Liver (tissue), 9 donors: Measurements from ENCODE around the gene ACOXL. TPM values are rescaled to one million over a fixed set of nuclear protein-coding genes. Genes with fewer than 3 reads are reported as not detected.
A peak's percentile ranks its signal among the peaks of the same experiment; 100 is the strongest.

ENCODE experiments used
- DNase-seq: peaks from one replicate; pipeline ENCODE4 v3.0.0-alpha.2; 2017; ENCODE audit warnings: low spot score
- H3K27ac ChIP-seq, 2 donors: one replicate each; pipeline ENCODE4 v1.7.0; 2013; ENCODE audit warnings: inconsistent platforms in 2 of 2, low read length in 2 of 2, control low read depth in 1 of 2, low read depth in 1 of 2, mild to moderate bottlenecking in 1 of 2
- H3K27me3 ChIP-seq, 4 donors: one replicate each; pipeline versions ENCODE4 v1.6.1 to v1.7.0; 2013; ENCODE audit warnings: low read length in 3 of 4, inconsistent platforms in 1 of 4, mild to moderate bottlenecking in 1 of 4, moderate library complexity in 1 of 4; ENCODE audit not compliant: control insufficient read depth in 4 of 4, insufficient read depth in 4 of 4
- H3K36me3 ChIP-seq, 4 donors: one replicate each; pipeline versions ENCODE4 v1.6.1 to v1.7.0; 2013; ENCODE audit warnings: low read length in 3 of 4, mild to moderate bottlenecking in 3 of 4, low read depth in 1 of 4, moderate library complexity in 1 of 4; ENCODE audit not compliant: control insufficient read depth in 4 of 4, insufficient read depth in 3 of 4
- H3K4me1 ChIP-seq, 4 donors: one replicate each; pipeline versions ENCODE4 v1.6.1 to v1.7.0; 2013; ENCODE audit warnings: low read length in 3 of 4, mild to moderate bottlenecking in 3 of 4, moderate library complexity in 1 of 4; ENCODE audit not compliant: control insufficient read depth in 4 of 4, insufficient read depth in 4 of 4
- H3K4me3 ChIP-seq, 3 donors: one replicate each; pipeline versions ENCODE4 v1.6.1 to v1.7.0; 2013; ENCODE audit warnings: low read length in 3 of 3, control low read depth in 1 of 3, low read depth in 1 of 3, mild to moderate bottlenecking in 1 of 3
- H3K9ac ChIP-seq, 2 donors: one replicate each; pipeline ENCODE4 v1.7.0; 2013; ENCODE audit warnings: low read length in 2 of 2, mild to moderate bottlenecking in 2 of 2, moderate library complexity in 2 of 2, control low read depth in 1 of 2, low read depth in 1 of 2
- H3K9me3 ChIP-seq, 4 donors: one replicate each; pipeline versions ENCODE4 v1.6.1 to v1.7.0; 2013; ENCODE audit warnings: low read length in 3 of 4; ENCODE audit not compliant: control insufficient read depth in 4 of 4
- ATF3 ChIP-seq: IDR thresholded peaks from 2 replicates; pipeline ENCODE4 v1.6.1; 2016; ENCODE audit warnings: antibody characterized with exemption
- CTCF ChIP-seq: fragments of 150-350 bp; IDR thresholded peaks from 2 replicates; pipeline ENCODE4 v1.5.1; 2017; ENCODE audit warnings: improper control_type of control experiment, low read depth, low read length; ENCODE audit not compliant: missing input control
- EGR1 ChIP-seq, 2 donors: IDR thresholded peaks; 2 replicates each; pipeline ENCODE4 v1.6.1; 2016 to 2018; ENCODE audit warnings: antibody characterized with exemption in 2 of 2, low read depth in 2 of 2
- FOXA1 ChIP-seq: IDR thresholded peaks from 2 replicates; pipeline ENCODE4 v1.6.1; 2016; ENCODE audit warnings: antibody characterized with exemption
- FOXA2 ChIP-seq: IDR thresholded peaks from 2 replicates; pipeline ENCODE4 v1.6.1; 2016; ENCODE audit warnings: antibody characterized with exemption
- HNF4A ChIP-seq, 2 donors: conservative IDR thresholded peaks; 2 replicates each; pipeline ENCODE4 v1.6.1; 2016; ENCODE audit warnings: antibody characterized with exemption in 2 of 2, mild to moderate bottlenecking in 2 of 2
- HNF4G ChIP-seq: IDR thresholded peaks from 2 replicates; pipeline ENCODE4 v1.6.1; 2016; ENCODE audit warnings: antibody characterized with exemption
- JUND ChIP-seq, 2 donors: IDR thresholded peaks; 2 replicates each; pipeline ENCODE4 v1.6.1; 2016; ENCODE audit warnings: antibody characterized with exemption in 2 of 2
- MAX ChIP-seq: IDR thresholded peaks from 2 replicates; pipeline ENCODE4 v1.6.1; 2016; ENCODE audit warnings: antibody characterized with exemption
- NR2F2 ChIP-seq: IDR thresholded peaks from 2 replicates; pipeline ENCODE4 v1.6.1; 2016; ENCODE audit warnings: antibody characterized with exemption
- RAD21 ChIP-seq, 2 donors: IDR thresholded peaks; 2 replicates each; pipeline ENCODE4 v1.6.1; 2016; ENCODE audit warnings: antibody characterized with exemption in 2 of 2, mild to moderate bottlenecking in 2 of 2
- REST ChIP-seq: IDR thresholded peaks from 2 replicates; pipeline ENCODE4 v1.6.1; 2016; ENCODE audit warnings: antibody characterized with exemption, mild to moderate bottlenecking
- RXRA ChIP-seq, 2 donors: IDR thresholded peaks; 2 replicates each; pipeline ENCODE4 v1.6.1; 2017 to 2018; ENCODE audit warnings: antibody characterized with exemption in 2 of 2, mild to moderate bottlenecking in 1 of 2
- SP1 ChIP-seq: IDR thresholded peaks from 2 replicates; pipeline ENCODE4 v1.6.1; 2018; ENCODE audit warnings: antibody characterized with exemption, mild to moderate bottlenecking
- TAF1 ChIP-seq: conservative IDR thresholded peaks from 2 replicates; pipeline ENCODE4 v1.6.1; 2016; ENCODE audit warnings: antibody characterized with exemption, mild to moderate bottlenecking
- YY1 ChIP-seq: IDR thresholded peaks from 2 replicates; pipeline ENCODE4 v1.6.1; 2016; ENCODE audit warnings: antibody characterized with exemption, mild to moderate bottlenecking
- ZBTB33 ChIP-seq: IDR thresholded peaks from 2 replicates; pipeline ENCODE4 v1.6.1; 2016; ENCODE audit warnings: antibody characterized with exemption
- WGBS: extraction: QIAGEN DNeasy Blood & Tissue Kit; methylation state at CpG from one replicate; pipeline ENCODE4 v1.1.7; 2013; 5-methylcytosine and 5-hydroxymethylcytosine counted together
- polyA plus RNA-seq, 2 donors: library from polyadenylated mRNA; stranded (reverse) in 1 of 2; unstranded in 1 of 2; fragments of 200-250 nt in 1 of 2; fragments of >200 nt in 1 of 2; fragmentation: Nextera tagmentation in 1 of 2; extraction: Ambion mirVana in 1 of 2; gene quantifications; one replicate each; pipeline versions ENCODE4 v1.2.1 to v1.2.3, GENCODE V29; 2013 to 2015
- total RNA-seq, 2 donors: library from RNA; depleted of rRNA; stranded (reverse); fragments of >200 nt; gene quantifications; one replicate each; pipeline ENCODE4 v1.2.3, GENCODE V29; 2014
- donor health status: healthy.
- donor health status: healthy.
- donor health status: healthy.
- donor health status: healthy.
- donor health status: healthy.

ACOXL gene
- total and polyA plus RNA-seq, 4 donors = 0.07 TPM; not detected in 3

- no peaks in the 10 kb centered on the region for H3K27me3 ChIP-seq
- DNase-seq = no peak
- peaks cover 0 to 34% (median 22%) of the 10 kb centered on the region in 4 donors for H3K36me3 ChIP-seq
- TF ChIP-seq SP1 (peak; percentile 20), RXRA (IDR thresholded peaks at IDR 0.05) (peak; percentile 36 to 51), FOXA2 (no peak), EGR1 (IDR thresholded peaks at IDR 0.05; ENCODE audit: low read depth in 2 of 2) (no peak), TAF1 (no peak), HNF4A (conservative IDR thresholded peaks at IDR 0.05) (peak; percentile 36 to 55), HNF4G (peak; percentile 12), CTCF (no peak)
- no peak overlapping the region for H3K4me3 ChIP-seq
- no peaks in the 10 kb centered on the region for H3K9me3 ChIP-seq
- H3K4me1 ChIP-seq = peaks cover 4 to 20% (median 16%) of the 10 kb centered on the region in 4 donors
- 39% methylated on average over 12 of the region's 12 CpGs for WGBS
- peak overlapping the region in 1 of 2 donors; percentile 20 for H3K27ac ChIP-seq
- no peak overlapping the region for H3K9ac ChIP-seq
Observed at GRCh38 chr2:111139637-111140317, 407.4 kb downstream of the ACOXL start.

- H3K4me3 ChIP-seq = no peak overlapping the region
- no peak overlapping the region for H3K9ac ChIP-seq
- H3K27ac ChIP-seq = no peak overlapping the region
- TF ChIP-seq JUND (IDR thresholded peaks at IDR 0.05) = no peak
- no peak for TF ChIP-seq FOXA1
- TF ChIP-seq EGR1 (IDR thresholded peaks at IDR 0.05; ENCODE audit: low read depth in 2 of 2) = no peak
- TF ChIP-seq SP1 = no peak
- no peak for TF ChIP-seq ZBTB33
- TF ChIP-seq FOXA2 = no peak
- no peak for TF ChIP-seq TAF1
- no peak for TF ChIP-seq NR2F2
- no peak for TF ChIP-seq HNF4G
- no peak for TF ChIP-seq ATF3
- no peak for TF ChIP-seq CTCF
- TF ChIP-seq RAD21 (IDR thresholded peaks at IDR 0.05) = no peak
- TF ChIP-seq HNF4A (conservative IDR thresholded peaks at IDR 0.05) = no peak
- TF ChIP-seq MAX = no peak
- TF ChIP-seq REST = no peak
- TF ChIP-seq RXRA (IDR thresholded peaks at IDR 0.05) = no peak
- no peak for TF ChIP-seq YY1
- H3K36me3 ChIP-seq = peaks cover 2 to 39% (median 26%) of the 10 kb centered on the region in 4 donors
- no peaks in the 10 kb centered on the region for H3K9me3 ChIP-seq
- peaks cover 0 to 18% (median 16%) of the 10 kb centered on the region in 4 donors for H3K4me1 ChIP-seq
- DNase-seq = no peak
- 95% methylated on average over 4 of the region's 4 CpGs for WGBS
- no peaks in the 10 kb centered on the region for H3K27me3 ChIP-seq
Observed at GRCh38 chr2:111140815-111141214, 408.4 kb downstream of the ACOXL start.
